GM18951 (cell line): ENCODE results near the gene WHRN.

Experiments
- POLR2A ChIP-seq: IDR thresholded peaks from 4 replicates; pipeline ENCODE4 v1.6.1; 2011; ENCODE audit warnings: mild to moderate bottlenecking; ENCODE audit not compliant: insufficient read length, insufficient read depth; ENCODE audit errors: extremely low read depth
- in situ Hi-C: fragments of 300-500 bp; cut with MboI; formaldehyde crosslinking; loops from one replicate; pipeline ENCODE4 v1.12.0; 2022; ENCODE audit warnings: low sequenced_read_pairs, mixed read lengths, inconsistent platforms; ENCODE audit not compliant: unreplicated experiment

WHRN gene

GRCh38 chr9:114356792-114357191, 148.5 kb downstream of the WHRN start:
- TF ChIP-seq POLR2A, result no peak

GRCh38 chr9:114355821-114356220, 149.5 kb downstream of the WHRN start:
- TF ChIP-seq POLR2A, result no peak
- in situ Hi-C loops, result no loop called here

More at GRCh38 chr9:114356792-114357191, 148.5 kb downstream of the WHRN start:
- in situ Hi-C loops, result no loop called here
